ENCODE results near the gene CDC42BPB.

The CDC42BPB gene

GRCh38 chr14:102944448-102945330 lies 112.7 kb downstream of the CDC42BPB start:
- DNase-seq (ENCODE audit: low read depth): no peak

GRCh38 chr14:102943979-102944378 lies 113.4 kb downstream of the CDC42BPB start:
- no peak for DNase-seq (ENCODE audit: low read depth)

GRCh38 chr14:102943454-102943853 lies 113.9 kb downstream of the CDC42BPB start:
- no peak for DNase-seq (ENCODE audit: low read depth)

GRCh38 chr14:102942069-102942468 lies 115.3 kb downstream of the CDC42BPB start:
- no peak for DNase-seq (ENCODE audit: low read depth)

- DNase-seq (ENCODE audit: low read depth): no peak
Observed at GRCh38 chr14:102941419-102942011, 115.8 kb downstream of the CDC42BPB start.

- DNase-seq (ENCODE audit: low read depth): no peak
Observed at GRCh38 chr14:102940729-102941362, 116.5 kb downstream of the CDC42BPB start.

- no peak for DNase-seq (ENCODE audit: low read depth)
Observed at GRCh38 chr14:102939820-102940561, 117.4 kb downstream of the CDC42BPB start.

- DNase-seq (ENCODE audit: low read depth): no peak
Observed at GRCh38 chr14:102939329-102939728, 118.0 kb downstream of the CDC42BPB start.

- no peak for DNase-seq (ENCODE audit: low read depth)
Observed at GRCh38 chr14:102938191-102938590, 119.2 kb downstream of the CDC42BPB start.

GRCh38 chr14:102937331-102938175 lies 119.8 kb downstream of the CDC42BPB start:
- no peak for DNase-seq (ENCODE audit: low read depth)

GRCh38 chr14:102935756-102936155 lies 121.6 kb downstream of the CDC42BPB start:
- no peak for DNase-seq (ENCODE audit: low read depth)

- DNase-seq (ENCODE audit: low read depth): no peak
Observed at GRCh38 chr14:102933618-102934231, 123.6 kb downstream of the CDC42BPB start.

GRCh38 chr14:102932484-102933248 lies 124.7 kb downstream of the CDC42BPB start:
- DNase-seq (ENCODE audit: low read depth): no peak

GRCh38 chr14:102931580-102932285 lies 125.6 kb downstream of the CDC42BPB start:
- no peak for DNase-seq (ENCODE audit: low read depth)

- DNase-seq (ENCODE audit: low read depth): no peak
Observed at GRCh38 chr14:102930753-102931579, 126.4 kb downstream of the CDC42BPB start.

- DNase-seq (ENCODE audit: low read depth): no peak
Observed at GRCh38 chr14:102930138-102930752, 127.1 kb downstream of the CDC42BPB start.

GRCh38 chr14:102929241-102930137 lies 127.9 kb downstream of the CDC42BPB start:
- DNase-seq (ENCODE audit: low read depth): no peak
